Mucosa of gallbladder (tissue), 1 donor: ENCODE results near the gene ARRDC2. TPM values are rescaled to one million over a fixed set of nuclear protein-coding genes. Genes with fewer than 3 reads are reported as not detected.

Experiments
- DNase-seq: peaks from one replicate; pipeline ENCODE4 v3.0.0-alpha.2; 2020; ENCODE audit warnings: low spot score
- total RNA-seq: library from RNA; stranded (reverse); gene quantifications from one replicate; pipeline ENCODE4 v1.2.1, GENCODE V29; 2021
- donor health status: DM: no; HTN: no; CAD: no.

ARRDC2 gene
- total RNA-seq, 1 donor from 2014 or later = 53.9 TPM

GRCh38 chr19:18058208-18059009 lies 50.4 kb downstream of the ARRDC2 start:
- peak; percentile 83 for DNase-seq

- DNase-seq = no peak
Observed at GRCh38 chr19:18059297-18059696, 51.3 kb downstream of the ARRDC2 start.

GRCh38 chr19:18059902-18060301 lies 51.9 kb downstream of the ARRDC2 start:
- DNase-seq = no peak

DNA sequence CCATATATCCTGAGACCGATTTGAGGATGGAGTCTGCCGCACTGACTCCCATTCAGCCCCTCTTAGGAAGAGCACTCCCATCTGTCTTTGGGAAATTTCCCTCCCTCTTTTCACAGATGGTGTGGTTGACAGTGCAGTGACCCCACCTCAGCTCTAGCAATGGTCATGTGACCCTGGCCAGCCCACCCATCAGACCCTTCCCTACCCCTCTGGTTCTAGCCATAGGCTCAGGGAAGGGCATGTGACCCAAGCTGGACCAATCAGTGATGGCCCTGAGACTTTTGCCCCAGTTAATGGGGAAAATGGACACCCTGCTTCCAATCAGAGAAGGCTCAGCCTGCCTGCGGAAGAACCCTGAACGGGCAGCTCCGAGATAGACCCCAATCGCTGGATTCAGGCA lies 52.5 kb downstream of the ARRDC2 start:
- no peak for DNase-seq

- DNase-seq = no peak
Observed at GRCh38 chr19:18062028-18062427, 54.1 kb downstream of the ARRDC2 start.

GRCh38 chr19:18063463-18063862 lies 55.5 kb downstream of the ARRDC2 start:
- no peak for DNase-seq

Other genes with a start within 250 kb of the ARRDC2 start
- 243 TPM for gene B3GNT3, start 213.0 kb upstream of the ARRDC2 start, total RNA-seq
- not detected for gene INSL3, start 186.7 kb upstream of the ARRDC2 start, total RNA-seq
- 13.4 TPM for gene JAK3, start 160.2 kb upstream of the ARRDC2 start, total RNA-seq
- 1,253 TPM for gene RPL18A, start 148.3 kb upstream of the ARRDC2 start, total RNA-seq
- not detected for gene SLC5A5, start 136.2 kb upstream of the ARRDC2 start, total RNA-seq
- gene CCDC124, start 75.2 kb upstream of the ARRDC2 start, total RNA-seq = 68.3 TPM
- 1.6 TPM for gene KCNN1, start 41.1 kb upstream of the ARRDC2 start, total RNA-seq
- 3.1 TPM for gene IL12RB1, start 78.8 kb downstream of the ARRDC2 start, total RNA-seq
- gene MAST3, start 89.6 kb downstream of the ARRDC2 start, total RNA-seq = 24.5 TPM
- 74.2 TPM for gene PIK3R2, start 145.0 kb downstream of the ARRDC2 start, total RNA-seq
- 44.7 TPM for gene IFI30, start 165.6 kb downstream of the ARRDC2 start, total RNA-seq
- 9.3 TPM for gene MPV17L2, start 185.0 kb downstream of the ARRDC2 start, total RNA-seq
- 5.5 TPM for gene RAB3A, start 195.9 kb downstream of the ARRDC2 start, total RNA-seq
- 2.1 TPM for gene PDE4C, start 218.3 kb downstream of the ARRDC2 start, total RNA-seq